Measurements from ENCODE around the gene RPP25L. TPM values are rescaled to one million over a fixed set of nuclear protein-coding genes. Genes with fewer than 3 reads are reported as not detected.
"Not testable (repeated sequence)": the region's sequence is repeated elsewhere in the genome, so short reads cannot be mapped to it uniquely, and the experiment has no call there.

RPP25L gene
- total RNA-seq, 1 experiment from 2014 or later: 24.5 TPM

DNA sequence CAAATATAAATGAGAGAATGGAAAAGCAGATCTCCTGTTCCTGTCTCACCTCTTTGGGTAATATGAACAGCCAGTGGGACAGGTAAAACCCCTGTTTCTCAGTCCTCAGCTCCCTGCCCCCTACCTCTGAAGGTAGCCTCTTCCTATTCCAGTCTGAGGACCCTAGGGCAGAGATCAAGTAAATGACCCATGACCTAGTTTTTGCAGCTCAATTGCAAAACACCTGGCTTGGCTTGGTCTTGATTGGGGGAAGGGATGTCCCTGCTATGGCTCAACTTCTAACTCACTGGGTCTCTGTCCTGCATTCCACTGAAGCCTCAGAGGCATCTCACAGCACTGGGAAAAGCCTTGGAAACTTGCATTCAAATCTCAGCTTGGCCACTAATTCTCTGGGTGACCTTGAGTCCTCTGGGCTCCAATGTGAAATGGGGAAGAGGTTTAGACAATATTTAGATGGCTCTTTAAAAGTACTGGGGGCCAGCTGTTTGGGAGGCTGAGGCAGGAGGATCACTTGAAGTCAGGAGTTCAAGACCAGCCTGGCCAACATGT, 32.9 kb upstream of the RPP25L start (continued):
- TF ChIP-seq, protein P1, sequence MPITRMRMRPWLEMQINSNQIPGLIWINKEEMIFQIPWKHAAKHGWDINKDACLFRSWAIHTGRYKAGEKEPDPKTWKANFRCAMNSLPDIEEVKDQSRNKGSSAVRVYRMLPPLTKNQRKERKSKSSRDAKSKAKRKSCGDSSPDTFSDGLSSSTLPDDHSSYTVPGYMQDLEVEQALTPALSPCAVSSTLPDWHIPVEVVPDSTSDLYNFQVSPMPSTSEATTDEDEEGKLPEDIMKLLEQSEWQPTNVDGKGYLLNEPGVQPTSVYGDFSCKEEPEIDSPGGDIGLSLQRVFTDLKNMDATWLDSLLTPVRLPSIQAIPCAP (CRISPR knock-in tag; IDR thresholded peaks at IDR 0.05): no peak
- TF ChIP-seq, protein P2, sequence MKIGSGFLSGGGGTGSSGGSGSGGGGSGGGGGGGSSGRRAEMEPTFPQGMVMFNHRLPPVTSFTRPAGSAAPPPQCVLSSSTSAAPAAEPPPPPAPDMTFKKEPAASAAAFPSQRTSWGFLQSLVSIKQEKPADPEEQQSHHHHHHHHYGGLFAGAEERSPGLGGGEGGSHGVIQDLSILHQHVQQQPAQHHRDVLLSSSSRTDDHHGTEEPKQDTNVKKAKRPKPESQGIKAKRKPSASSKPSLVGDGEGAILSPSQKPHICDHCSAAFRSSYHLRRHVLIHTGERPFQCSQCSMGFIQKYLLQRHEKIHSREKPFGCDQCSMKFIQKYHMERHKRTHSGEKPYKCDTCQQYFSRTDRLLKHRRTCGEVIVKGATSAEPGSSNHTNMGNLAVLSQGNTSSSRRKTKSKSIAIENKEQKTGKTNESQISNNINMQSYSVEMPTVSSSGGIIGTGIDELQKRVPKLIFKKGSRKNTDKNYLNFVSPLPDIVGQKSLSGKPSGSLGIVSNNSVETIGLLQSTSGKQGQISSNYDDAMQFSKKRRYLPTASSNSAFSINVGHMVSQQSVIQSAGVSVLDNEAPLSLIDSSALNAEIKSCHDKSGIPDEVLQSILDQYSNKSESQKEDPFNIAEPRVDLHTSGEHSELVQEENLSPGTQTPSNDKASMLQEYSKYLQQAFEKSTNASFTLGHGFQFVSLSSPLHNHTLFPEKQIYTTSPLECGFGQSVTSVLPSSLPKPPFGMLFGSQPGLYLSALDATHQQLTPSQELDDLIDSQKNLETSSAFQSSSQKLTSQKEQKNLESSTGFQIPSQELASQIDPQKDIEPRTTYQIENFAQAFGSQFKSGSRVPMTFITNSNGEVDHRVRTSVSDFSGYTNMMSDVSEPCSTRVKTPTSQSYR (CRISPR knock-in tag; IDR thresholded peaks at IDR 0.05): 0 out of 2 replicates have a peak, but pooled peaks have one; percentile 54
- TF ChIP-seq NFATC4 (CRISPR knock-in tag; IDR thresholded peaks at IDR 0.05): no peak
- no peak for TF ChIP-seq ELF4 (CRISPR knock-in tag; IDR thresholded peaks at IDR 0.05; ENCODE audit: low read depth)
- no peak for TF ChIP-seq ATF1 (CRISPR knock-in tag; IDR thresholded peaks at IDR 0.05)
- no peak for TF ChIP-seq ESRRA (CRISPR knock-in tag; IDR thresholded peaks at IDR 0.05; ENCODE audit: borderline replicate concordance)

DNA sequence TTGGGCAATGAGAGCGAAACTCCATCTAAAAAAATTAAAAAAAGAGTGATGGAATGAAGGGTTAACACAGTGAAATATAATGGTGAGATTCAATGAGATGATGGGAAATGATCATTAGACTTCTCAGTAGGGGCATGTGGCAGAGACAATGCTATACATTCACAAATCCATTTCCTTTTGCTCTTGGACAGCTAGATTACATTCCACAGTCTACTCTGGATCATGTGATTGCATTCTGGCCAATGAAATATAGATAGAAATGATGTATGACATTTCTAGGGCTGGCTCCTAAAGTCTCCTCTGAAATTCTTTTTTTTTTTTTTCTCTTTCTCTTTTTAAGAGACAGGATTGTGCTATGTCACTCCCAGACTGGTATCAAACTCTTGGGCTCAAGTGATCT, 30.8 kb upstream of the RPP25L start:
- no peak overlapping the region for H3K27ac Mint-ChIP-seq
- H3K27me3 Mint-ChIP-seq (ENCODE audit: low read depth): no peaks in the 10 kb centered on the region
- no peak for DNase-seq (ENCODE audit: low spot score)
- no peak for TF ChIP-seq NR1H2 (CRISPR knock-in tag; IDR thresholded peaks at IDR 0.05)
- TF ChIP-seq TCF7 (CRISPR knock-in tag; IDR thresholded peaks at IDR 0.05; ENCODE audit: low read depth): no peak
- no peak for TF ChIP-seq TEAD1 (CRISPR knock-in tag; IDR thresholded peaks at IDR 0.05)
- TF ChIP-seq RORB (CRISPR knock-in tag; IDR thresholded peaks at IDR 0.05): no peak
- no peak for TF ChIP-seq GABPB1 (CRISPR knock-in tag; IDR thresholded peaks at IDR 0.05)
- H3K36me3 Mint-ChIP-seq: no peaks in the 10 kb centered on the region
- peaks cover 40% of the 10 kb centered on the region for H3K4me1 Mint-ChIP-seq
- no peak overlapping the region for H3K4me3 Mint-ChIP-seq
- ChIA-PET CTCF (interaction anchor here (0.6 to 3.2 kb wide), 4 partner anchors 9 to 59 kb away, joined by 3 to 19 read pairs (median 6); no protein-coding TSS in a partner anchor), POLR2A (interaction anchor here (0.5 to 1.3 kb wide), 2 partner anchors 9 to 480 kb away, joined by 4 to 6 read pairs; no protein-coding TSS in a partner anchor)
- no peaks in the 10 kb centered on the region for H3K9me3 Mint-ChIP-seq
- ATAC-seq: no peak

DNA sequence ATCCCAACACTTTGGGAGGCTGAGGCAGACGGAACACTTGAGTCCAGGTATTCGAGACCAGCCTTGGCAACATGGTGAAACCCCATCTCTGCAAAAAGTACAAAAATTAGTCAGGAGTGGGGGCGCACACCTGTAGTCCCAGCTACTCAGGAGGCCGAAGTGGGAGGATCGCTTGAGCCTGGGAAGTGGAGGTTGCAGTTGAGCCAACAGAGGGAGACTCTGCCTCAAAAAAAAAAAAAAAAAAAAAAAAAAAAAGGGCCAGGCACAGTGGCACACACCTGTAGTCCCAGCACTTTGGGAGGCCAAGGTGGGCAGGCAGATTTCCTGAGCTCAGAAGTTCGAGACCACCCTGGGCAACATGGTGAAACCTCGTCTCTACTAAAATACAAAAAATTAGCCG, 27.4 kb upstream of the RPP25L start:
- H3K4me3 Mint-ChIP-seq; H3K27me3 Mint-ChIP-seq (ENCODE audit: low read depth); H3K27ac Mint-ChIP-seq; POLR2A ChIA-PET; ATAC-seq; H3K9me3 Mint-ChIP-seq; DNase-seq (ENCODE audit: low spot score); H3K36me3 Mint-ChIP-seq: not testable (repeated sequence)
- H3K4me1 Mint-ChIP-seq: peaks cover 22% of the 10 kb centered on the region
- CTCF ChIA-PET: interaction anchor here (0.7 to 6.7 kb wide), 7 partner anchors 7 to 1551 kb away, joined by 3 to 94 read pairs (median 6); partner anchors contain the start of genes CCL19, CCL27, GALT and IL11RA

DNA sequence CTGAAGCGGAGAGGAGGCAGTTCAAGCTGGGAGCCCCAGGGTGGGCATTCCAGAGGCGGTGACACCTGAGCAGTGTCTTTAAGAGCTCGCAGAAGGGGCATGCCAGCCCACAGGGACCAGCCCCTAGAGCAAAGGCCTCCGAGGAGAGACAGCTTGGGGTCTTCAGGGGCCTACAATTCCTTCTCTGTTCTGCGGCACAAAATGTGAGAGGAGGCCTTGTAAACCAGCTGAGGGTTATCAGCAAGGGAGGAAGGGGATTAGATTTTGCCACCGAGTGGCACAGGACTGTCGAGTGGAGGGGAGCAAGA, 26.2 kb upstream of the RPP25L start:
- Mint-ChIP-seq H3K4me1 (peaks cover 22% of the 10 kb centered on the region), H3K27ac (peak overlapping the region; percentile 3), H3K9me3 (no peaks in the 10 kb centered on the region), H3K27me3 (ENCODE audit: low read depth) (peaks cover 7% of the 10 kb centered on the region), H3K36me3 (peaks cover 4% of the 10 kb centered on the region), H3K4me3 (peak overlapping the region; percentile 83)
- ChIA-PET POLR2A (interaction anchor here (0.5 to 2.1 kb wide), 8 partner anchors 9 to 1058 kb away, joined by 3 to 25 read pairs (median 3); partner anchors contain the start of genes DCTN3, GALT and RPP25L), CTCF (interaction anchor here (0.7 to 6.7 kb wide), 18 partner anchors 8 to 234 kb away, joined by 3 to 94 read pairs (median 9); partner anchors contain the start of genes ARID3C, CCL27, CNTFR and DCTN3)
- ATAC-seq (no peak), DNase-seq (ENCODE audit: low spot score) (no peak)
- TF ChIP-seq ESRRA (CRISPR knock-in tag; IDR thresholded peaks at IDR 0.05; ENCODE audit: borderline replicate concordance): no peak
- TF ChIP-seq NR1H2 (CRISPR knock-in tag; IDR thresholded peaks at IDR 0.05): no peak
- TF ChIP-seq TEAD4 (CRISPR knock-in tag; IDR thresholded peaks at IDR 0.05): no peak
- TF ChIP-seq, protein P3, sequence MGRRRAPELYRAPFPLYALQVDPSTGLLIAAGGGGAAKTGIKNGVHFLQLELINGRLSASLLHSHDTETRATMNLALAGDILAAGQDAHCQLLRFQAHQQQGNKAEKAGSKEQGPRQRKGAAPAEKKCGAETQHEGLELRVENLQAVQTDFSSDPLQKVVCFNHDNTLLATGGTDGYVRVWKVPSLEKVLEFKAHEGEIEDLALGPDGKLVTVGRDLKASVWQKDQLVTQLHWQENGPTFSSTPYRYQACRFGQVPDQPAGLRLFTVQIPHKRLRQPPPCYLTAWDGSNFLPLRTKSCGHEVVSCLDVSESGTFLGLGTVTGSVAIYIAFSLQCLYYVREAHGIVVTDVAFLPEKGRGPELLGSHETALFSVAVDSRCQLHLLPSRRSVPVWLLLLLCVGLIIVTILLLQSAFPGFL (CRISPR knock-in tag; IDR thresholded peaks at IDR 0.05; ENCODE audit: borderline replicate concordance): no peak
- no peak for TF ChIP-seq JUN (CRISPR knock-in tag; IDR thresholded peaks at IDR 0.05)
- TF ChIP-seq, protein P4, sequence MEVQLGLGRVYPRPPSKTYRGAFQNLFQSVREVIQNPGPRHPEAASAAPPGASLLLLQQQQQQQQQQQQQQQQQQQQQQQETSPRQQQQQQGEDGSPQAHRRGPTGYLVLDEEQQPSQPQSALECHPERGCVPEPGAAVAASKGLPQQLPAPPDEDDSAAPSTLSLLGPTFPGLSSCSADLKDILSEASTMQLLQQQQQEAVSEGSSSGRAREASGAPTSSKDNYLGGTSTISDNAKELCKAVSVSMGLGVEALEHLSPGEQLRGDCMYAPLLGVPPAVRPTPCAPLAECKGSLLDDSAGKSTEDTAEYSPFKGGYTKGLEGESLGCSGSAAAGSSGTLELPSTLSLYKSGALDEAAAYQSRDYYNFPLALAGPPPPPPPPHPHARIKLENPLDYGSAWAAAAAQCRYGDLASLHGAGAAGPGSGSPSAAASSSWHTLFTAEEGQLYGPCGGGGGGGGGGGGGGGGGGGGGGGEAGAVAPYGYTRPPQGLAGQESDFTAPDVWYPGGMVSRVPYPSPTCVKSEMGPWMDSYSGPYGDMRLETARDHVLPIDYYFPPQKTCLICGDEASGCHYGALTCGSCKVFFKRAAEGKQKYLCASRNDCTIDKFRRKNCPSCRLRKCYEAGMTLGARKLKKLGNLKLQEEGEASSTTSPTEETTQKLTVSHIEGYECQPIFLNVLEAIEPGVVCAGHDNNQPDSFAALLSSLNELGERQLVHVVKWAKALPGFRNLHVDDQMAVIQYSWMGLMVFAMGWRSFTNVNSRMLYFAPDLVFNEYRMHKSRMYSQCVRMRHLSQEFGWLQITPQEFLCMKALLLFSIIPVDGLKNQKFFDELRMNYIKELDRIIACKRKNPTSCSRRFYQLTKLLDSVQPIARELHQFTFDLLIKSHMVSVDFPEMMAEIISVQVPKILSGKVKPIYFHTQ (CRISPR knock-in tag; IDR thresholded peaks at IDR 0.05): no peak
- TF ChIP-seq CREB1 (CRISPR knock-in tag; IDR thresholded peaks at IDR 0.05): no peak
- TF ChIP-seq, protein P5, sequence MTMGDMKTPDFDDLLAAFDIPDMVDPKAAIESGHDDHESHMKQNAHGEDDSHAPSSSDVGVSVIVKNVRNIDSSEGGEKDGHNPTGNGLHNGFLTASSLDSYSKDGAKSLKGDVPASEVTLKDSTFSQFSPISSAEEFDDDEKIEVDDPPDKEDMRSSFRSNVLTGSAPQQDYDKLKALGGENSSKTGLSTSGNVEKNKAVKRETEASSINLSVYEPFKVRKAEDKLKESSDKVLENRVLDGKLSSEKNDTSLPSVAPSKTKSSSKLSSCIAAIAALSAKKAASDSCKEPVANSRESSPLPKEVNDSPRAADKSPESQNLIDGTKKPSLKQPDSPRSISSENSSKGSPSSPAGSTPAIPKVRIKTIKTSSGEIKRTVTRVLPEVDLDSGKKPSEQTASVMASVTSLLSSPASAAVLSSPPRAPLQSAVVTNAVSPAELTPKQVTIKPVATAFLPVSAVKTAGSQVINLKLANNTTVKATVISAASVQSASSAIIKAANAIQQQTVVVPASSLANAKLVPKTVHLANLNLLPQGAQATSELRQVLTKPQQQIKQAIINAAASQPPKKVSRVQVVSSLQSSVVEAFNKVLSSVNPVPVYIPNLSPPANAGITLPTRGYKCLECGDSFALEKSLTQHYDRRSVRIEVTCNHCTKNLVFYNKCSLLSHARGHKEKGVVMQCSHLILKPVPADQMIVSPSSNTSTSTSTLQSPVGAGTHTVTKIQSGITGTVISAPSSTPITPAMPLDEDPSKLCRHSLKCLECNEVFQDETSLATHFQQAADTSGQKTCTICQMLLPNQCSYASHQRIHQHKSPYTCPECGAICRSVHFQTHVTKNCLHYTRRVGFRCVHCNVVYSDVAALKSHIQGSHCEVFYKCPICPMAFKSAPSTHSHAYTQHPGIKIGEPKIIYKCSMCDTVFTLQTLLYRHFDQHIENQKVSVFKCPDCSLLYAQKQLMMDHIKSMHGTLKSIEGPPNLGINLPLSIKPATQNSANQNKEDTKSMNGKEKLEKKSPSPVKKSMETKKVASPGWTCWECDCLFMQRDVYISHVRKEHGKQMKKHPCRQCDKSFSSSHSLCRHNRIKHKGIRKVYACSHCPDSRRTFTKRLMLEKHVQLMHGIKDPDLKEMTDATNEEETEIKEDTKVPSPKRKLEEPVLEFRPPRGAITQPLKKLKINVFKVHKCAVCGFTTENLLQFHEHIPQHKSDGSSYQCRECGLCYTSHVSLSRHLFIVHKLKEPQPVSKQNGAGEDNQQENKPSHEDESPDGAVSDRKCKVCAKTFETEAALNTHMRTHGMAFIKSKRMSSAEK (CRISPR knock-in tag; IDR thresholded peaks at IDR 0.05; ENCODE audit: borderline replicate concordance): no peak
